GM12878 (cell line): ENCODE measurements around the gene LAMA5. TPM values are rescaled to one million over a fixed set of nuclear protein-coding genes. Genes with fewer than 3 reads are reported as not detected.

Source experiments
- ATAC-seq: fragments of 200-7000 bp; cut with Tn5 transposase; 3 replicates; pipeline ENCODE4 v1.9.1; 2020; ENCODE audit warnings: mild to moderate bottlenecking, moderate library complexity
- BruUV-seq: library from RNA; stranded (reverse); fragments of 400-500 nt; replicated peaks from 2 replicates; lab custom pipeline; 2021; lab: Mats Ljungman, UMichigan
- CTCF ChIA-PET: fragments of 300-600 bp; sonication (Branson Sonifier 250); formaldehyde crosslinking; extraction: SDS; loops from one replicate; lab custom pipeline; 2021; ENCODE audit warnings: inconsistent platforms; lab: Yijun Ruan, JAX
- POLR2A ChIA-PET: fragments of 350-600 bp; formaldehyde crosslinking; extraction: SDS; loops from one replicate; lab custom pipeline; 2021; ENCODE audit warnings: inconsistent platforms; lab: Charles Lee
- RAD21 ChIA-PET: fragments of 300-600 bp; sonication (Branson Sonifier 250); formaldehyde crosslinking; loops from one replicate; lab custom pipeline; 2023; ENCODE audit warnings: antibody characterized with exemption; ENCODE audit not compliant: unreplicated experiment; lab: Charles Lee
- SMC1A ChIA-PET: fragments of 300-600 bp; sonication (Branson Sonifier 250); formaldehyde crosslinking; loops from one replicate; lab custom pipeline; 2023; ENCODE audit not compliant: unreplicated experiment, uncharacterized antibody; lab: Charles Lee
- DNase-seq: peaks from one replicate; pipeline ENCODE4 v3.0.0-alpha.2; 2011; ENCODE audit warnings: low read depth, low spot score
- FAIRE-seq: peaks from 3 replicates; lab custom pipeline; 2011; peaks lifted over from hg19 to GRCh38; lab: Jason Lieb, UNC
- H2AFZ ChIP-seq: 2 replicates; pipeline ENCODE4 v1.6.0; 2011; ENCODE audit warnings: low read depth, low read length, control low read depth; ENCODE audit not compliant: control insufficient read depth
- H3K27ac ChIP-seq: 2 replicates; pipeline ENCODE4 v1.5.1; 2011; ENCODE audit warnings: control low read depth; ENCODE audit not compliant: control insufficient read depth, insufficient read depth
- H3K27me3 ChIP-seq, 2 experiments: replicated peaks in 1 of 2; 2 replicates each; pipeline versions ENCODE4 v1.6.0 to v1.6.1; 2011; ENCODE audit warnings: low read length in 1 of 2; ENCODE audit not compliant: control insufficient read depth in 2 of 2, insufficient read depth in 2 of 2
- H3K36me3 ChIP-seq, 2 experiments: 2 replicates each; pipeline ENCODE4 v1.5.1; 2011; ENCODE audit warnings: low read length in 1 of 2; ENCODE audit not compliant: control insufficient read depth in 2 of 2, insufficient read depth in 2 of 2
- H3K4me1 ChIP-seq: 2 replicates; pipeline ENCODE4 v1.6.1; 2011; ENCODE audit warnings: mild to moderate bottlenecking, low read length, moderate library complexity, mixed read lengths; ENCODE audit not compliant: control insufficient read depth, insufficient read depth
- H3K4me2 ChIP-seq: 2 replicates; pipeline ENCODE4 v1.6.0; 2011; ENCODE audit warnings: control low read depth; ENCODE audit not compliant: control insufficient read depth, insufficient read depth
- H3K4me3 ChIP-seq: fragments of 200-600 bp; sonication (generic); 2 replicates; pipeline ENCODE4 v1.5.1; 2016
- H3K79me2 ChIP-seq: 2 replicates; pipeline ENCODE4 v1.6.0; 2011; ENCODE audit warnings: low read length; ENCODE audit not compliant: control insufficient read depth, insufficient read depth
- H3K9ac ChIP-seq: 2 replicates; pipeline ENCODE4 v1.8.0; 2011; ENCODE audit warnings: low read length, control low read depth, mixed read lengths; ENCODE audit not compliant: control insufficient read depth, insufficient read depth
- H3K9me3 ChIP-seq: replicated peaks from 3 replicates; pipeline ENCODE4 v1.5.1; 2011; ENCODE audit warnings: mild to moderate bottlenecking, low read length; ENCODE audit not compliant: control insufficient read depth, insufficient read depth
- H4K20me1 ChIP-seq: 2 replicates; pipeline ENCODE4 v1.6.0; 2011; ENCODE audit not compliant: control insufficient read depth, insufficient read depth
- CREB1 ChIP-seq: IDR thresholded peaks from 2 replicates; pipeline ENCODE4 v1.6.1; 2012; ENCODE audit warnings: low read depth, mild to moderate bottlenecking, inconsistent platforms
- FOS ChIP-seq: IDR thresholded peaks from 3 replicates; pipeline ENCODE4 v1.6.1; 2011; ENCODE audit warnings: borderline replicate concordance; ENCODE audit not compliant: insufficient read length; ENCODE audit errors: extremely low read depth
- LARP7 ChIP-seq: fragments of 450-650 bp; IDR thresholded peaks from 2 replicates; pipeline ENCODE4 v1.6.1; 2017; ENCODE audit warnings: mild to moderate bottlenecking
- MEF2B ChIP-seq: fragments of 450-650 bp; IDR thresholded peaks from 2 replicates; pipeline ENCODE4 v1.6.1; 2018; ENCODE audit warnings: mild to moderate bottlenecking, moderate library complexity; ENCODE audit not compliant: partially characterized antibody, poor library complexity, severe bottlenecking
- NBN ChIP-seq: fragments of 450-650 bp; IDR thresholded peaks from 2 replicates; pipeline ENCODE4 v1.6.1; 2016
- SMC3 ChIP-seq: IDR thresholded peaks from 2 replicates; pipeline ENCODE4 v1.6.1; 2011; ENCODE audit warnings: low read length, improper control_type of control experiment, borderline replicate concordance
- SP1 ChIP-seq: IDR thresholded peaks from one replicate; pipeline ENCODE4 v1.6.1; 2011; ENCODE audit warnings: low read depth, low read length
- STAT3 ChIP-seq: IDR thresholded peaks from 2 replicates; pipeline ENCODE4 v1.6.1; 2011; ENCODE audit warnings: low read depth, low read length, improper control_type of control experiment
- TCF7 ChIP-seq: IDR thresholded peaks from 2 replicates; pipeline ENCODE4 v1.6.1; 2014; ENCODE audit warnings: antibody characterized with exemption, borderline replicate concordance
- YY1 ChIP-seq: IDR thresholded peaks from 2 replicates; pipeline ENCODE4 v1.6.1; 2011; ENCODE audit warnings: low read depth, mild to moderate bottlenecking, low read length
- ZNF217 ChIP-seq: fragments of 450-650 bp; IDR thresholded peaks from 2 replicates; pipeline ENCODE4 v1.6.1; 2017; ENCODE audit warnings: antibody characterized with exemption, mild to moderate bottlenecking
- ZNF24 ChIP-seq: fragments of 450-650 bp; IDR thresholded peaks from 2 replicates; pipeline ENCODE4 v1.6.1; 2017; ENCODE audit warnings: antibody characterized with exemption, mild to moderate bottlenecking
- ZNF384 ChIP-seq: IDR thresholded peaks from 2 replicates; pipeline ENCODE4 v1.6.1; 2012; ENCODE audit warnings: low read depth, mild to moderate bottlenecking, low read length, improper control_type of control experiment, borderline replicate concordance
- WGBS: methylation state at CpG from one replicate; pipeline ENCODE4 v1.1.6; 2016; ENCODE audit warnings: low lambda C conversion rate; ENCODE audit not compliant: insufficient replicate concordance, insufficient coverage; ENCODE audit errors: missing lambda C conversion rate; 5-methylcytosine and 5-hydroxymethylcytosine counted together
- in situ Hi-C: fragments of 300-500 bp; cut with MboI; formaldehyde crosslinking; loops from 9 replicates; pipeline ENCODE4 v1.14.3; 2018; ENCODE audit warnings: mixed read lengths
- intact Hi-C: fragments of 100-400 bp; cut with micrococcal nuclease; formaldehyde crosslinking; loops from one replicate; pipeline ENCODE4 v1.14.2; 2022; ENCODE audit not compliant: unreplicated experiment
- polyA plus RNA-seq, 11 experiments: library from polyadenylated mRNA; depleted of rRNA in 4 of 11; unstranded in 6 of 11; stranded (reverse) in 5 of 11; fragments of >200 nt; fragmentation: Nextera tagmentation in 4 of 11; fragmentation: Illumina TruSeq in 1 of 11; extraction: Ambion mirVana in 4 of 11; extraction: Trizol in 1 of 11; gene quantifications; 1 replicate in 1 of 11; 2 replicates in 10 of 11; pipeline versions ENCODE4 v1.2.1 to v1.2.3, GENCODE V29; 2011 to 2016; ENCODE audit warnings: inconsistent platforms in 2 of 11, missing spikeins in 2 of 11, low read depth in 1 of 11
- total RNA-seq, 4 experiments: library from RNA; depleted of rRNA in 3 of 4; stranded (reverse); fragments of >200 nt in 3 of 4; fragmentation: Illumina TruSeq in 1 of 4; extraction: Trizol in 1 of 4; gene quantifications; 2 replicates each; pipeline versions ENCODE4 v1.2.1 to v1.2.3, GENCODE V29; 2013 to 2021
- TF ChIP-seq, protein P1 (sequence below): fragments of 450-650 bp; IDR thresholded peaks from 2 replicates; pipeline ENCODE4 v1.6.1; 2014; ENCODE audit warnings: mild to moderate bottlenecking
- TF ChIP-seq, protein P2 (sequence below): fragments of 450-650 bp; IDR thresholded peaks from 2 replicates; pipeline ENCODE4 v1.6.1; 2018; ENCODE audit warnings: mild to moderate bottlenecking, low read depth, moderate library complexity; ENCODE audit not compliant: partially characterized antibody
- TF ChIP-seq, protein P3 (sequence below): fragments of 450-650 bp; conservative IDR thresholded peaks from 2 replicates; pipeline ENCODE4 v1.6.1; 2017; ENCODE audit warnings: mild to moderate bottlenecking, moderate library complexity
- TF ChIP-seq, protein P4 (sequence below): fragments of 450-650 bp; IDR thresholded peaks from 2 replicates; pipeline ENCODE4 v1.6.1; 2016; ENCODE audit warnings: mild to moderate bottlenecking

LAMA5 gene
- total and polyA plus RNA-seq, 10 of the 15 experiments (the other 5 are each of a cell fraction or from before 2014, with no cell fraction given), result 0.09 to 3.1 (median 1.6) TPM; not detected in 3

GRCh38 chr20:62301773-62302340, 65.3 kb downstream of the LAMA5 start:
- H3K9me3 ChIP-seq, result no peaks in the 10 kb centered on the region
- H2AFZ ChIP-seq, result peak overlapping the region; percentile 85
- peak overlapping the region; percentile 90 for H3K27ac ChIP-seq
- SMC1A ChIA-PET, result interaction anchor here (0.9 to 1.0 kb wide), 3 partner anchors 80 to 488 kb away, joined by 3 to 5 read pairs (median 4); no protein-coding TSS in a partner anchor
- DNase-seq, result peak; percentile 66
- POLR2A ChIA-PET, result no interaction called here
- 2% methylated on average over 18 of the region's 24 CpGs for WGBS
- ATAC-seq, result peak; percentile 73
- peak overlapping the region; percentile 76; the same call in 1 of the 2 replicates for H3K9ac ChIP-seq
- H3K36me3 ChIP-seq, result peaks cover 9 to 11% of the 10 kb centered on the region in 2 experiments
- H3K79me2 ChIP-seq, result peaks cover 34% of the 10 kb centered on the region
- peak overlapping the region; percentile 82 for H3K4me3 ChIP-seq
- H3K4me2 ChIP-seq, result peak overlapping the region; percentile 84
- CTCF ChIA-PET, result interaction anchor here (0.6 to 3.7 kb wide), 9 partner anchors 26 to 531 kb away, joined by 3 to 38 read pairs (median 3); partner anchors contain the start of gene RPS21
- peaks cover 10% of the 10 kb centered on the region for H3K4me1 ChIP-seq
- intact Hi-C loops, result loop anchor here (1.0 to 5.0 kb wide), 5 partner anchors 37 to 490 kb away; partner anchors contain the start of gene RPS21
- no peaks in the 10 kb centered on the region for H3K27me3 ChIP-seq
- in situ Hi-C loops, result loop anchor here (10.0 kb wide), 1 partner anchor 313 kb away; no protein-coding TSS in a partner anchor
- RAD21 ChIA-PET, result interaction anchor here (0.7 to 2.2 kb wide), 2 partner anchors 81 kb away, joined by 3 to 12 read pairs; no protein-coding TSS in a partner anchor
- peak; percentile 87 for FAIRE-seq
- BruUV-seq, result no TSS peak
- peaks cover 13% of the 10 kb centered on the region for H4K20me1 ChIP-seq
- TF ChIP-seq NBN, result peak; percentile 77
- peak; percentile 61; the same call in 1 of the 2 replicates for TF ChIP-seq CREB1
- TF ChIP-seq SP1, result peak; percentile 23
- TF ChIP-seq ZNF384, result no peak
- TF ChIP-seq, protein P1, sequence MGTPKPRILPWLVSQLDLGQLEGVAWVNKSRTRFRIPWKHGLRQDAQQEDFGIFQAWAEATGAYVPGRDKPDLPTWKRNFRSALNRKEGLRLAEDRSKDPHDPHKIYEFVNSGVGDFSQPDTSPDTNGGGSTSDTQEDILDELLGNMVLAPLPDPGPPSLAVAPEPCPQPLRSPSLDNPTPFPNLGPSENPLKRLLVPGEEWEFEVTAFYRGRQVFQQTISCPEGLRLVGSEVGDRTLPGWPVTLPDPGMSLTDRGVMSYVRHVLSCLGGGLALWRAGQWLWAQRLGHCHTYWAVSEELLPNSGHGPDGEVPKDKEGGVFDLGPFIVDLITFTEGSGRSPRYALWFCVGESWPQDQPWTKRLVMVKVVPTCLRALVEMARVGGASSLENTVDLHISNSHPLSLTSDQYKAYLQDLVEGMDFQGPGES, result no peak
- TF ChIP-seq, protein P2, sequence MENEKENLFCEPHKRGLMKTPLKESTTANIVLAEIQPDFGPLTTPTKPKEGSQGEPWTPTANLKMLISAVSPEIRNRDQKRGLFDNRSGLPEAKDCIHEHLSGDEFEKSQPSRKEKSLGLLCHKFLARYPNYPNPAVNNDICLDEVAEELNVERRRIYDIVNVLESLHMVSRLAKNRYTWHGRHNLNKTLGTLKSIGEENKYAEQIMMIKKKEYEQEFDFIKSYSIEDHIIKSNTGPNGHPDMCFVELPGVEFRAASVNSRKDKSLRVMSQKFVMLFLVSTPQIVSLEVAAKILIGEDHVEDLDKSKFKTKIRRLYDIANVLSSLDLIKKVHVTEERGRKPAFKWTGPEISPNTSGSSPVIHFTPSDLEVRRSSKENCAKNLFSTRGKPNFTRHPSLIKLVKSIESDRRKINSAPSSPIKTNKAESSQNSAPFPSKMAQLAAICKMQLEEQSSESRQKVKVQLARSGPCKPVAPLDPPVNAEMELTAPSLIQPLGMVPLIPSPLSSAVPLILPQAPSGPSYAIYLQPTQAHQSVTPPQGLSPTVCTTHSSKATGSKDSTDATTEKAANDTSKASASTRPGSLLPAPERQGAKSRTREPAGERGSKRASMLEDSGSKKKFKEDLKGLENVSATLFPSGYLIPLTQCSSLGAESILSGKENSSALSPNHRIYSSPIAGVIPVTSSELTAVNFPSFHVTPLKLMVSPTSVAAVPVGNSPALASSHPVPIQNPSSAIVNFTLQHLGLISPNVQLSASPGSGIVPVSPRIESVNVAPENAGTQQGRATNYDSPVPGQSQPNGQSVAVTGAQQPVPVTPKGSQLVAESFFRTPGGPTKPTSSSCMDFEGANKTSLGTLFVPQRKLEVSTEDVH, result no peak
- peak; percentile 42 for TF ChIP-seq MEF2B
- TF ChIP-seq YY1, result peak; percentile 78
- TF ChIP-seq, protein P3, sequence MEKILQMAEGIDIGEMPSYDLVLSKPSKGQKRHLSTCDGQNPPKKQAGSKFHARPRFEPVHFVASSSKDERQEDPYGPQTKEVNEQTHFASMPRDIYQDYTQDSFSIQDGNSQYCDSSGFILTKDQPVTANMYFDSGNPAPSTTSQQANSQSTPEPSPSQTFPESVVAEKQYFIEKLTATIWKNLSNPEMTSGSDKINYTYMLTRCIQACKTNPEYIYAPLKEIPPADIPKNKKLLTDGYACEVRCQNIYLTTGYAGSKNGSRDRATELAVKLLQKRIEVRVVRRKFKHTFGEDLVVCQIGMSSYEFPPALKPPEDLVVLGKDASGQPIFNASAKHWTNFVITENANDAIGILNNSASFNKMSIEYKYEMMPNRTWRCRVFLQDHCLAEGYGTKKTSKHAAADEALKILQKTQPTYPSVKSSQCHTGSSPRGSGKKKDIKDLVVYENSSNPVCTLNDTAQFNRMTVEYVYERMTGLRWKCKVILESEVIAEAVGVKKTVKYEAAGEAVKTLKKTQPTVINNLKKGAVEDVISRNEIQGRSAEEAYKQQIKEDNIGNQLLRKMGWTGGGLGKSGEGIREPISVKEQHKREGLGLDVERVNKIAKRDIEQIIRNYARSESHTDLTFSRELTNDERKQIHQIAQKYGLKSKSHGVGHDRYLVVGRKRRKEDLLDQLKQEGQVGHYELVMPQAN, result peak; percentile 72
- no peak for TF ChIP-seq STAT3
- TF ChIP-seq TCF7, result no peak
- TF ChIP-seq ZNF217, result peak; percentile 98
- no peak for TF ChIP-seq FOS
- TF ChIP-seq ZNF24, result peak; percentile 33; the same call in 1 of the 2 replicates
- no peak for TF ChIP-seq LARP7
- TF ChIP-seq, protein P4, sequence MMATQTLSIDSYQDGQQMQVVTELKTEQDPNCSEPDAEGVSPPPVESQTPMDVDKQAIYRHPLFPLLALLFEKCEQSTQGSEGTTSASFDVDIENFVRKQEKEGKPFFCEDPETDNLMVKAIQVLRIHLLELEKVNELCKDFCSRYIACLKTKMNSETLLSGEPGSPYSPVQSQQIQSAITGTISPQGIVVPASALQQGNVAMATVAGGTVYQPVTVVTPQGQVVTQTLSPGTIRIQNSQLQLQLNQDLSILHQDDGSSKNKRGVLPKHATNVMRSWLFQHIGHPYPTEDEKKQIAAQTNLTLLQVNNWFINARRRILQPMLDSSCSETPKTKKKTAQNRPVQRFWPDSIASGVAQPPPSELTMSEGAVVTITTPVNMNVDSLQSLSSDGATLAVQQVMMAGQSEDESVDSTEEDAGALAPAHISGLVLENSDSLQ, result peak; percentile 7; the same call in 1 of the 2 replicates
- TF ChIP-seq SMC3, result peak; percentile 68; the same call in 1 of the 2 replicates
